H1 (cell line): ENCODE measurements around the gene DDR2. TPM values are rescaled to one million over a fixed set of nuclear protein-coding genes. Genes with fewer than 3 reads are reported as not detected.

Experiments
- CTCF ChIA-PET: fragments of 300-600 bp; sonication (Branson Sonifier 250); formaldehyde crosslinking; loops from one replicate; lab custom pipeline; 2021; ENCODE audit not compliant: partially characterized antibody; lab: Charles Lee
- POLR2A ChIA-PET: fragments of 300-600 bp; sonication (Branson Sonifier 250); formaldehyde crosslinking; loops from one replicate; lab custom pipeline; 2021; ENCODE audit warnings: inconsistent platforms; ENCODE audit not compliant: partially characterized antibody; lab: Charles Lee
- DNase-seq, 2 experiments: peaks; one replicate each; pipeline versions ENCODE4 v3.0.0 to v3.0.0-alpha.2; 2010 to 2022; ENCODE audit warnings: low spot score in 2 of 2, low read depth in 1 of 2, mixed read lengths in 1 of 2
- FAIRE-seq: peaks from 2 replicates; lab custom pipeline; 2011; peaks lifted over from hg19 to GRCh38; lab: Jason Lieb, UNC
- H2AFZ ChIP-seq: 2 replicates; pipeline ENCODE4 v1.8.1; 2012; ENCODE audit warnings: low read length, inconsistent platforms
- H2AK5ac ChIP-seq: 2 replicates; pipeline ENCODE4 v1.6.1; 2013; ENCODE audit warnings: low read depth, low read length
- H2BK120ac ChIP-seq: replicated peaks from 2 replicates; pipeline ENCODE3; 2013; ENCODE audit warnings: low read depth, low read length, inconsistent platforms
- H2BK12ac ChIP-seq: 2 replicates; pipeline ENCODE4 v1.6.1; 2013; ENCODE audit warnings: low read depth, low read length
- H2BK15ac ChIP-seq: 2 replicates; pipeline ENCODE4 v1.6.1; 2013; ENCODE audit warnings: low read length
- H2BK20ac ChIP-seq: 2 replicates; pipeline ENCODE4 v1.6.1; 2013; ENCODE audit warnings: low read length
- H2BK5ac ChIP-seq: 2 replicates; pipeline ENCODE4 v1.6.1; 2013; ENCODE audit warnings: low read depth, low read length
- H3K14ac ChIP-seq: 2 replicates; pipeline ENCODE4 v1.6.1; 2013; ENCODE audit warnings: inconsistent platforms; ENCODE audit not compliant: insufficient read length
- H3K18ac ChIP-seq: 2 replicates; pipeline ENCODE4 v1.6.1; 2013; ENCODE audit warnings: low read length; ENCODE audit errors: extremely low read depth
- H3K23ac ChIP-seq: 2 replicates; pipeline ENCODE4 v1.6.1; 2013; ENCODE audit warnings: inconsistent platforms; ENCODE audit not compliant: insufficient read length
- H3K23me2 ChIP-seq: 2 replicates; pipeline ENCODE4 v1.6.1; 2013; ENCODE audit warnings: low read depth, low read length
- H3K27ac ChIP-seq: 2 replicates; pipeline ENCODE4 v1.6.1; 2011; ENCODE audit warnings: low read depth, low read length, inconsistent platforms
- H3K27me3 ChIP-seq, 4 experiments: replicated peaks in 1 of 4; 1 replicate in 1 of 4; 2 replicates in 3 of 4; pipeline versions ENCODE4 v1.6.1 to v1.8.1; 2011 to 2013; ENCODE audit warnings: low read length in 3 of 4, mild to moderate bottlenecking in 3 of 4, inconsistent platforms in 2 of 4, mixed read lengths in 2 of 4, moderate library complexity in 1 of 4; ENCODE audit not compliant: control insufficient read depth in 3 of 4, insufficient read depth in 3 of 4; ENCODE audit errors: extremely low read depth in 1 of 4
- H3K36me3 ChIP-seq, 4 experiments: 2 replicates each; pipeline versions ENCODE4 v1.6.1 to v1.8.1; 2011 to 2013; ENCODE audit warnings: mild to moderate bottlenecking in 4 of 4, low read length in 3 of 4, moderate library complexity in 2 of 4, control low read depth in 1 of 4, inconsistent platforms in 1 of 4; ENCODE audit not compliant: insufficient read depth in 4 of 4, control insufficient read depth in 2 of 4
- H3K4ac ChIP-seq: replicated peaks from 2 replicates; pipeline ENCODE3; 2013; ENCODE audit warnings: low read length, low read depth, mixed read lengths, inconsistent platforms; ENCODE audit not compliant: insufficient read length
- H3K4me1 ChIP-seq, 4 experiments: replicated peaks in 1 of 4; 1 replicate in 1 of 4; 2 replicates in 3 of 4; pipeline versions ENCODE4 v1.6.1 to v1.8.1; 2011 to 2013; ENCODE audit warnings: low read length in 3 of 4, inconsistent platforms in 2 of 4, mixed read lengths in 1 of 4; ENCODE audit not compliant: insufficient read depth in 4 of 4, control insufficient read depth in 3 of 4
- H3K4me2 ChIP-seq, 2 experiments: 2 replicates each; pipeline versions ENCODE4 v1.6.1 to v1.8.1; 2011 to 2013; ENCODE audit warnings: low read depth in 2 of 2, low read length in 2 of 2, control low read depth in 1 of 2, inconsistent platforms in 1 of 2, mild to moderate bottlenecking in 1 of 2; ENCODE audit not compliant: insufficient read depth in 1 of 2
- H3K4me3 ChIP-seq, 4 experiments: fragments of 200-600, 300-600 bp in 1 of 4; sonication (generic), shearing (Covaris generic), sonication (Bioruptor Twin) in 1 of 4; 2 replicates each; pipeline versions ENCODE4 v1.5.1 to v1.8.1; 2011 to 2016; ENCODE audit warnings: low read length in 4 of 4, low read depth in 3 of 4, control low read depth in 2 of 4, inconsistent platforms in 2 of 4, mild to moderate bottlenecking in 2 of 4, mixed read lengths in 1 of 4, moderate library complexity in 1 of 4; ENCODE audit not compliant: insufficient read depth in 2 of 4; ENCODE audit errors: extremely low read depth in 1 of 4
- H3K56ac ChIP-seq: replicated peaks from 2 replicates; pipeline ENCODE3; 2013; ENCODE audit warnings: low read depth, mild to moderate bottlenecking, mixed read lengths, low read length, inconsistent platforms; ENCODE audit not compliant: insufficient read length
- H3K79me1 ChIP-seq: 2 replicates; pipeline ENCODE4 v1.6.1; 2013; ENCODE audit warnings: low read depth, low read length, control low read depth
- H3K79me2 ChIP-seq, 2 experiments: 2 replicates each; pipeline versions ENCODE4 v1.6.1 to v1.8.1; 2012 to 2013; ENCODE audit warnings: low read length in 2 of 2, mild to moderate bottlenecking in 2 of 2, inconsistent platforms in 1 of 2; ENCODE audit not compliant: insufficient read depth in 2 of 2, control insufficient read depth in 1 of 2
- H3K9ac ChIP-seq, 4 experiments: replicated peaks in 1 of 4; 1 replicate in 1 of 4; 2 replicates in 3 of 4; pipeline versions ENCODE4 v1.6.1 to v1.8.1; 2011 to 2013; ENCODE audit warnings: low read depth in 3 of 4, low read length in 3 of 4, control low read depth in 2 of 4, mild to moderate bottlenecking in 2 of 4, moderate library complexity in 2 of 4, inconsistent platforms in 1 of 4; ENCODE audit errors: extremely low read depth in 1 of 4
- H3K9me3 ChIP-seq, 2 experiments: 2 replicates each; pipeline versions ENCODE4 v1.6.1 to v1.8.1; 2012 to 2013; ENCODE audit warnings: mild to moderate bottlenecking in 2 of 2, moderate library complexity in 2 of 2, control low read depth in 1 of 2, inconsistent platforms in 1 of 2, low read depth in 1 of 2, low read length in 1 of 2, mixed read lengths in 1 of 2; ENCODE audit not compliant: insufficient read depth in 2 of 2
- H4K20me1 ChIP-seq, 2 experiments: replicated peaks in 1 of 2; 2 replicates each; pipeline versions ENCODE3 to v1.8.1; 2011 to 2013; ENCODE audit warnings: inconsistent platforms in 2 of 2, low read length in 2 of 2, mild to moderate bottlenecking in 1 of 2; ENCODE audit not compliant: insufficient read depth in 2 of 2, control insufficient read depth in 1 of 2
- H4K5ac ChIP-seq: 2 replicates; pipeline ENCODE4 v1.6.1; 2013; ENCODE audit warnings: low read length, low read depth, mixed read lengths, inconsistent platforms; ENCODE audit not compliant: insufficient read length
- H4K8ac ChIP-seq: 2 replicates; pipeline ENCODE4 v1.8.0; 2013; ENCODE audit warnings: mild to moderate bottlenecking, moderate library complexity, low read length, inconsistent platforms; ENCODE audit not compliant: insufficient read depth; ENCODE audit errors: extremely low read depth
- H4K91ac ChIP-seq: replicated peaks from 2 replicates; pipeline ENCODE3; 2013; ENCODE audit warnings: low read length, mixed read lengths, inconsistent platforms; ENCODE audit not compliant: insufficient read length
- BCL11A ChIP-seq, 2 experiments: IDR thresholded peaks; one replicate each; pipeline ENCODE4 v1.6.1; 2011; ENCODE audit warnings: low read depth in 2 of 2, low read length in 2 of 2, mild to moderate bottlenecking in 2 of 2
- CEBPB ChIP-seq: IDR thresholded peaks from 2 replicates; pipeline ENCODE4 v1.6.1; 2012; ENCODE audit warnings: low read depth, low read length
- FOSL1 ChIP-seq: IDR thresholded peaks from 2 replicates; pipeline ENCODE4 v1.6.1; 2011; ENCODE audit warnings: mild to moderate bottlenecking, low read depth, low read length, moderate library complexity; ENCODE audit not compliant: insufficient read depth
- HDAC6 ChIP-seq: IDR thresholded peaks from one replicate; pipeline ENCODE4 v1.7.1; 2012; ENCODE audit warnings: low read depth, mild to moderate bottlenecking, inconsistent platforms, low read length, moderate library complexity
- NRF1 ChIP-seq: IDR thresholded peaks from 2 replicates; pipeline ENCODE4 v1.6.1; 2011; ENCODE audit warnings: mild to moderate bottlenecking, low read depth, low read length, improper control_type of control experiment
- POLR2AphosphoS5 ChIP-seq: IDR thresholded peaks from 2 replicates; pipeline ENCODE4 v1.6.1; 2011; ENCODE audit warnings: low read depth, low read length
- RFX5 ChIP-seq: IDR thresholded peaks from 2 replicates; pipeline ENCODE4 v1.6.1; 2011; ENCODE audit warnings: low read depth, low read length, improper control_type of control experiment, borderline replicate concordance
- RNF2 ChIP-seq: fragments of 200-900, 300-1000 bp; sonication (generic); IDR thresholded peaks from 2 replicates; pipeline ENCODE4 v1.7.1; 2016; ENCODE audit warnings: borderline replicate concordance, low read depth, mild to moderate bottlenecking, antibody characterized with exemption, low read length; ENCODE audit not compliant: poor library complexity, severe bottlenecking; ENCODE audit errors: missing control alignments
- SAP30 ChIP-seq: fragments of 300-600 bp; sonication (generic); IDR thresholded peaks from 2 replicates; pipeline ENCODE4 v1.7.1; 2012; ENCODE audit warnings: low read length, moderate library complexity, mild to moderate bottlenecking, inconsistent platforms; ENCODE audit not compliant: insufficient read depth, insufficient replicate concordance
- SIX5 ChIP-seq: IDR thresholded peaks from 2 replicates; pipeline ENCODE4 v1.6.1; 2011; ENCODE audit warnings: mild to moderate bottlenecking, low read depth, low read length
- SP4 ChIP-seq: IDR thresholded peaks from 2 replicates; pipeline ENCODE4 v1.6.1; 2012; ENCODE audit warnings: low read length, inconsistent platforms
- SRF ChIP-seq: IDR thresholded peaks from 2 replicates; pipeline ENCODE4 v1.6.1; 2011; ENCODE audit warnings: mild to moderate bottlenecking, low read depth, low read length, moderate library complexity
- TAF1 ChIP-seq: IDR thresholded peaks from 2 replicates; pipeline ENCODE4 v1.6.1; 2011; ENCODE audit warnings: mild to moderate bottlenecking, low read depth, low read length
- TCF12 ChIP-seq: IDR thresholded peaks from 2 replicates; pipeline ENCODE4 v1.6.1; 2011; ENCODE audit warnings: low read depth, mild to moderate bottlenecking, low read length
- TEAD4 ChIP-seq: IDR thresholded peaks from 2 replicates; pipeline ENCODE4 v1.6.1; 2012; ENCODE audit warnings: low read depth, low read length, inconsistent platforms, mixed read lengths
- ZNF274 ChIP-seq: IDR thresholded peaks from 2 replicates; pipeline ENCODE4 v1.7.0; 2012; ENCODE audit warnings: low read length, borderline replicate concordance; ENCODE audit errors: extremely low read depth
- WGBS, 2 experiments: shearing (Covaris generic) in 1 of 2; methylation state at CpG; one replicate each; pipeline versions ENCODE4 v1.1.6 to v1.1.7; 2013 to 2015; ENCODE audit warnings: low lambda C conversion rate in 2 of 2, mixed read lengths in 2 of 2, inconsistent platforms in 1 of 2, low coverage in 1 of 2, missing lambda C conversion rate in 1 of 2; ENCODE audit not compliant: insufficient replicate concordance in 2 of 2, insufficient coverage in 1 of 2, insufficient read length in 1 of 2; ENCODE audit errors: extremely low coverage in 1 of 2, missing lambda C conversion rate in 1 of 2; 5-methylcytosine and 5-hydroxymethylcytosine counted together
- polyA plus RNA-seq, 7 experiments: library from polyadenylated mRNA; depleted of rRNA in 3 of 7; stranded (reverse) in 5 of 7; unstranded in 2 of 7; fragments of >200 nt in 5 of 7; fragments of 200-250 nt in 2 of 7; gene quantifications; 1 replicate in 5 of 7; 2 replicates in 1 of 7; 4 replicates in 1 of 7; pipeline versions ENCODE4 v1.2.1 to v1.2.3, GENCODE V29; 2011 to 2013; ENCODE audit warnings: missing spikeins in 2 of 7, mixed read lengths in 2 of 7
- total RNA-seq: library from RNA; stranded (reverse); fragmentation: NEBNext Ultra II Directional; extraction: Animal tissue kit (Norgen Biotek cat#: 25700); gene quantifications from 2 replicates; pipeline ENCODE4 v1.2.1, GENCODE V29; 2021

Gene DDR2
- total and polyA plus RNA-seq, 2 of the 8 experiments (the other 6 are each of a cell fraction or from before 2014, with no cell fraction given), result 1.00 to 2.1 TPM

- H3K56ac ChIP-seq, result no peak overlapping the region
- H3K4me2 ChIP-seq, result no peak overlapping the region
- H3K79me2 ChIP-seq, result no peaks in the 10 kb centered on the region
- no peak overlapping the region for H2BK120ac ChIP-seq
- H3K4me3 ChIP-seq, result no peak overlapping the region
- ChIA-PET POLR2A (no interaction called here), CTCF (interaction anchor here (1.1 to 1.6 kb wide), 3 partner anchors 22 to 105 kb away, joined by 3 to 4 read pairs (median 3); no protein-coding TSS in a partner anchor)
- H3K9ac ChIP-seq, result no peak overlapping the region
- no peak overlapping the region for H4K8ac ChIP-seq
- H4K20me1 ChIP-seq, result no peaks in the 10 kb centered on the region
- H2BK15ac ChIP-seq, result no peak overlapping the region
- H2BK12ac ChIP-seq, result no peak overlapping the region
- H3K27me3 ChIP-seq, result no peaks in the 10 kb centered on the region
- H3K4ac ChIP-seq, result no peak overlapping the region
- no peaks in the 10 kb centered on the region for H3K79me1 ChIP-seq
- H3K9me3 ChIP-seq, result no peaks in the 10 kb centered on the region
- H3K27ac ChIP-seq, result no peak overlapping the region
- no peak overlapping the region for H2AFZ ChIP-seq
- H3K36me3 ChIP-seq, result no peaks in the 10 kb centered on the region
- DNase-seq (no peak), FAIRE-seq (no peak)
- no peak overlapping the region for H2AK5ac ChIP-seq
- 90% methylated on average over 3 of the region's 3 CpGs; no CpG with 5 or more reads in 1 of the 2 experiments for WGBS, 2 experiments
- peaks cover 1 to 13% (median 6%) of the 10 kb centered on the region in 4 experiments; a peak in 6 of 7 replicates for H3K4me1 ChIP-seq
- no peak overlapping the region for H3K18ac ChIP-seq
- H2BK5ac ChIP-seq, result no peak overlapping the region
- no peak overlapping the region for H2BK20ac ChIP-seq
- no peak overlapping the region for H3K14ac ChIP-seq
- no peaks in the 10 kb centered on the region for H3K23me2 ChIP-seq
- no peak overlapping the region for H3K23ac ChIP-seq
- no peak overlapping the region for H4K91ac ChIP-seq
- H4K5ac ChIP-seq, result no peak overlapping the region
- no peak for TF ChIP-seq CEBPB
- TF ChIP-seq TEAD4, result no peak
- TF ChIP-seq SP4, result no peak
- TF ChIP-seq ZNF274, result no peak
- no peak for TF ChIP-seq HDAC6
- no peak for TF ChIP-seq RFX5
- TF ChIP-seq FOSL1, result no peak
- no peak for TF ChIP-seq SAP30
- no peak for TF ChIP-seq POLR2AphosphoS5
- no peak for TF ChIP-seq SRF
- TF ChIP-seq NRF1, result no peak
- TF ChIP-seq TAF1, result no peak
- TF ChIP-seq BCL11A (IDR thresholded peaks at IDR 0.05; ENCODE audit: low read depth in 2 of 2, low read length in 2 of 2), result no peak
- TF ChIP-seq TCF12, result no peak
- TF ChIP-seq RNF2, result no peak
- no peak for TF ChIP-seq SIX5
These were observed 67.1 kb downstream of the DDR2 start for GRCh38 chr1:162699366-162699765.
